Measurements from ENCODE around the gene CMBL. TPM values are rescaled to one million over a fixed set of nuclear protein-coding genes. Genes with fewer than 3 reads are reported as not detected.
A peak's percentile ranks its signal among the peaks of the same experiment; 100 is the strongest.

Gene CMBL
- total RNA-seq (15.5 and 20.8 TPM in 2 replicates), polyA plus RNA-seq (16.7 and 24.1 TPM in 2 replicates)

DNA sequence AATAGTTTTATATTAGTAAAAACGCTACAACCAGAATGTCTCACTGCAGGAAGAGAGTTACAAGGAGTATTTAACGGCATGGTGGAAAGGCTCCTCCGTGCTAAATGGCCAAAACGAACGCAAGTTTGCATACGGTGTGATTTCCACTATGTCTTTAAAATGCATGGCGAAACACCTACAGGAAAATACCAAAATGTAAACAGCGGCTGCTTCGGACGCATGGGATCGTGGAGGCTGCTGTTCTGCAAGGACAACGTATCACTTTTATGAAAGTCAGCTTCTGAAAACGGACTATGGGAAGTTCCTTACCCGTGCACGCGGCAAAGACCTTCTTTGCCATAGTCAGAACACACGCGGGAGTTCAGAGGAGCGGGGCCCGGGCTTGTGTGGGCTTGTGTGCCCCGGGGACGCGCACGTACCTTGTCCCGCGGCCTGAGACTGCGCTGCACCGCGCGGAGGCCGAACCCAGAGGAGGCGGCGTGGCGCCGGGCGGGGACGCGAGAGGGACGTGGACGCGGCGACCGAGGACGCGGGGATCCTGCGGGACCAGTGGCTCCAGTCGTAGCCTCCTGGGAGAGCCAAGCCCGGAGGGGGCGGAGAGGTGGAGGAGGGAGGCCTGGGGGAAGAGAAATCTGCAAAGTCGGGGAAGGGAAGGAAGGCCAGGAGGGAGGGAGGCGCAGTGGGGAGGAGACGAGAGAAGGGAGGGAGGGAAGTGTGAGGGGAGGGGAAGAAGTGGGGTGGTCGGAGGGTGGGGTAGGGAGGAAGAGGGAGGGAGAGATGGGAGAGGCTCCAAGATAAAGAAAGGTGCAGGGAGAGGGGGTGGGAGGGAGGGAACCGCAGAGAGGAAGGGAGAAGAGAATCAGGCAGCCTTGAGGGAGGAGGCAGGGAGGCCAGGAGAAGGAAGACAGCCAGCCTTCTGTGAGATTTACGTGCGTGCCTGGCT, at the start of gene CMBL:
Gene CMBL, minus strand, starts transcription at position 697 of the 943 bp plus-strand sequence. CDS start 17,140 bp downstream, outside the sequence.
- Histone ChIP-seq H3K79me2 (peaks cover 39% of the 10 kb centered on the region), H3K4me2 (peak within 1 kb of the TSS; percentile 79), H3K9me2 (replicated peaks; ENCODE audit: insufficient read depth) (no peaks in the 10 kb centered on the region), H2AFZ (peak within 1 kb of the TSS; percentile 97), H3K27me3 (no peaks in the 10 kb centered on the region), H3K9me3 (ENCODE audit: low read depth) (no peaks in the 10 kb centered on the region), H3K36me3 (replicated peaks; ENCODE audit: insufficient read depth, low read depth) (no peaks in the 10 kb centered on the region), H3K4me3 (peak within 1 kb of the TSS; percentile 84), H4K20me1 (ENCODE audit: insufficient read depth, poor library complexity, severe bottlenecking) (no peaks in the 10 kb centered on the region), H3K27ac (peak within 1 kb of the TSS; percentile 93), H3K4me1 (ENCODE audit: insufficient read depth) (peaks cover 33% of the 10 kb centered on the region)
- 4% methylated on average over 49 of the region's 56 CpGs for WGBS (ENCODE audit: low lambda C conversion rate, missing lambda C conversion rate)
- DNase-seq (ENCODE audit: low spot score): peak; percentile 74
- TF ChIP-seq EZH2phosphoT487 (IDR thresholded peaks at IDR 0.05; ENCODE audit: low read depth, severe bottlenecking, unreplicated experiment) (no peak), EZH2 (IDR thresholded peaks at IDR 0.05; ENCODE audit: borderline replicate concordance) (no peak)
- TF ChIP-seq, protein P1, sequence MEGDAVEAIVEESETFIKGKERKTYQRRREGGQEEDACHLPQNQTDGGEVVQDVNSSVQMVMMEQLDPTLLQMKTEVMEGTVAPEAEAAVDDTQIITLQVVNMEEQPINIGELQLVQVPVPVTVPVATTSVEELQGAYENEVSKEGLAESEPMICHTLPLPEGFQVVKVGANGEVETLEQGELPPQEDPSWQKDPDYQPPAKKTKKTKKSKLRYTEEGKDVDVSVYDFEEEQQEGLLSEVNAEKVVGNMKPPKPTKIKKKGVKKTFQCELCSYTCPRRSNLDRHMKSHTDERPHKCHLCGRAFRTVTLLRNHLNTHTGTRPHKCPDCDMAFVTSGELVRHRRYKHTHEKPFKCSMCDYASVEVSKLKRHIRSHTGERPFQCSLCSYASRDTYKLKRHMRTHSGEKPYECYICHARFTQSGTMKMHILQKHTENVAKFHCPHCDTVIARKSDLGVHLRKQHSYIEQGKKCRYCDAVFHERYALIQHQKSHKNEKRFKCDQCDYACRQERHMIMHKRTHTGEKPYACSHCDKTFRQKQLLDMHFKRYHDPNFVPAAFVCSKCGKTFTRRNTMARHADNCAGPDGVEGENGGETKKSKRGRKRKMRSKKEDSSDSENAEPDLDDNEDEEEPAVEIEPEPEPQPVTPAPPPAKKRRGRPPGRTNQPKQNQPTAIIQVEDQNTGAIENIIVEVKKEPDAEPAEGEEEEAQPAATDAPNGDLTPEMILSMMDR (IDR thresholded peaks at IDR 0.05; ENCODE audit: poor library complexity): no peak

DNA sequence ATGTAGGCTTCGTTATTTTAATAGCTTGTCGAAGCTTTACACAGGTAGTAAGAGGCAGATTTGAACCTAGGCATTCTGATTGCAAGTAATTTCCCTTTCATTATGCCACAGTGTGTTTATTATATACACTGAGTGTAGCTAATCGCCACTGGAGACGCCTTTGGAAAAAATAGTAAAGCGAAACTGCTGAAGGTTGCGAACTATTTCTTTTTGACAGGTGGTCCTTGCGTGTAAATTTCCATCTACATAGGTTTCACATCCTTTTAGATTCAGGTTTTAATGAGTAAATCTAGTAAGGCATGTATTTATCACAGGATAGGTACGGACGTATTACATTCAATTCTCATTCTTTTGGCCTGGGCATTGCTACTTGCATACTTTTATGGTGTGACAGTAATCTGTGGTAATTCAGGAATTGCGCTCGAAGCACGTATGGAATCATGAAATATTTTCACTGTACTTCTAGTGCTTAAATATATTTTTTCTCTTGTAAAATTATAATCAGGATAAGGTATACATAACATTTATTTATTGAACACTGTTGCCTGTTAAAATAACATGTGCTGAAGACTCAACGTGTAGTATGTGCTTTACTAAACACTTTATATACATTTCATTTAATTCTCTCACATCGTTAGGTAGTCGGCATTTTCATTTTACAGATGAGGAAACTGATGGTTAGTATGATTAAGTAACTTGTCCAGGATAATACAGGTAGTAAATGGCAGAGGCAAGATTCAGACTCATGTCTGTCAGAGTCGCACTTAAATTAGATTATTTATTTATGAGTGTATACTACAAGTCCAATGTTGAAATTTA, 47.6 kb upstream of the CMBL start:
- no peak for DNase-seq (ENCODE audit: low spot score)
- TF ChIP-seq EZH2phosphoT487 (IDR thresholded peaks at IDR 0.05; ENCODE audit: low read depth, severe bottlenecking, unreplicated experiment) (no peak), EZH2 (IDR thresholded peaks at IDR 0.05; ENCODE audit: borderline replicate concordance) (no peak)
- TF ChIP-seq, protein P1 (IDR thresholded peaks at IDR 0.05; ENCODE audit: poor library complexity): no peak
- H2AFZ ChIP-seq: no peak overlapping the region

DNA sequence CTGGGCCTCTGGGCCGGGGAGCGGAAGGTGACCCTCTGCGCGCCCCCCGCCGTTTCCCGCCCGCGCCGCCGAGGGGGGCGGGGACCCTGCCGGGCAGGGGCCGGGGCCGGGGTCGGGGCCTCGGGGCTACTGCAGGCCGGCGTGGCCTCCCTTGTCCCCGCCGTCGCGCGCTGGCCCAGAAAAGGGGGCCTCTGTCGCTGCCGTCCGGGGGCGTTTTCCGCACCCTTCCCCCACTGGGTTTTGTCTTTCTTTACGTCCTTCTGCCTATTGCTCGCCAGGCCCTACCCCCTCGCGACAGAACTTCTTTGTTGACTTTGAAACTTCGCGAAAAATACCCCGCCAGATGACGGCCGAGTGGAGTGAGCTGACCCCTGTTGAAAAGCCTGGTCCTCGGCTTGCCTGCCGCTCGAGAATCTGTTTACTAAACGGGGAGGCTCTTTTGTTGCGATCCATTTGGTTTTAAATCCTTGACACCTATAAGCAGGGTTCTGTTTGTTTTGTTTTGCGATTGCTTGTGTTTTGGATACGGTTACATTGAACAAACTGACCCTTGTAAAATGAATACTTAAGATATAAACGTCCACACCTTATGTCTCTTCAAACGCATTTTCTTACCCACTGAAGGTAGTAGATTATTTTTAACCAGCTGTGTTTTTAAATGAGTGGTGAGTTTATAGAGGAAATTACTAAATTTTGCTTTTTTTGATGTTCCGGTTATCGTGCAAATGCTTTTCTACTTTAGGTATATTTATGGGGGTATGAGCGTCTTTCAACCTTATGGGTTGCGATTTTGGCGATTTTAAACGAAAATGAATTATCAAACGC, 46.6 kb upstream of the CMBL start:
- Histone ChIP-seq H2AFZ (peak overlapping the region; percentile 69), H3K27ac (peak overlapping the region; percentile 96), H3K79me2 (peaks cover 57% of the 10 kb centered on the region), H3K36me3 (replicated peaks; ENCODE audit: insufficient read depth, low read depth) (no peaks in the 10 kb centered on the region), H3K4me2 (peak overlapping the region; percentile 83), H3K4me3 (peak overlapping the region; percentile 73), H3K27me3 (no peaks in the 10 kb centered on the region), H3K9me2 (replicated peaks; ENCODE audit: insufficient read depth) (no peaks in the 10 kb centered on the region), H3K9me3 (ENCODE audit: low read depth) (no peaks in the 10 kb centered on the region), H3K4me1 (ENCODE audit: insufficient read depth) (peaks cover 24% of the 10 kb centered on the region), H4K20me1 (ENCODE audit: insufficient read depth, poor library complexity, severe bottlenecking) (peaks cover 49% of the 10 kb centered on the region)
- WGBS (ENCODE audit: low lambda C conversion rate, missing lambda C conversion rate): 2% methylated on average over 25 of the region's 54 CpGs
- TF ChIP-seq EZH2 (IDR thresholded peaks at IDR 0.05; ENCODE audit: borderline replicate concordance) (no peak), EZH2phosphoT487 (IDR thresholded peaks at IDR 0.05; ENCODE audit: low read depth, severe bottlenecking, unreplicated experiment) (no peak)
- peak; percentile 74 for DNase-seq (ENCODE audit: low spot score)

More for the DNA sequence above, 47.6 kb upstream of the CMBL start:
- H3K36me3 ChIP-seq (replicated peaks; ENCODE audit: insufficient read depth, low read depth): no peaks in the 10 kb centered on the region
- 39% methylated on average over 16 of the region's 16 CpGs for WGBS (ENCODE audit: low lambda C conversion rate, missing lambda C conversion rate)
- peaks cover 24% of the 10 kb centered on the region for H3K4me1 ChIP-seq (ENCODE audit: insufficient read depth)
- H3K9me3 ChIP-seq (ENCODE audit: low read depth): no peaks in the 10 kb centered on the region
- H3K27ac ChIP-seq: peak overlapping the region; percentile 96
- no peaks in the 10 kb centered on the region for H3K9me2 ChIP-seq (replicated peaks; ENCODE audit: insufficient read depth)
- H3K4me3 ChIP-seq: peak overlapping the region; percentile 73
- H4K20me1 ChIP-seq (ENCODE audit: insufficient read depth, poor library complexity, severe bottlenecking): peaks cover 58% of the 10 kb centered on the region
- no peaks in the 10 kb centered on the region for H3K27me3 ChIP-seq
- H3K4me2 ChIP-seq: peak overlapping the region; percentile 83
- peaks cover 68% of the 10 kb centered on the region for H3K79me2 ChIP-seq
